Testis (tissue), 2 donors: ENCODE measurements around the gene LILRA5.
"Not testable (repeated sequence)": the region's sequence is repeated elsewhere in the genome, so short reads cannot be mapped to it uniquely, and the experiment has no call there.

Experiments used
- CTCF ChIP-seq, 3 experiments: fragments of 450-650 bp in 2 of 3; fragments of 200-600 bp in 1 of 3; sonication (generic) in 1 of 3; IDR thresholded peaks; one replicate each; pipeline ENCODE4 v1.5.1; 2016 to 2019; ENCODE audit warnings: antibody characterized with exemption in 3 of 3, mild to moderate bottlenecking in 2 of 3, moderate library complexity in 1 of 3
- POLR2A ChIP-seq: fragments of 450-650 bp; IDR thresholded peaks from one replicate; pipeline ENCODE4 v1.6.1; 2017; ENCODE audit warnings: antibody characterized with exemption, mild to moderate bottlenecking, moderate library complexity

DNA sequence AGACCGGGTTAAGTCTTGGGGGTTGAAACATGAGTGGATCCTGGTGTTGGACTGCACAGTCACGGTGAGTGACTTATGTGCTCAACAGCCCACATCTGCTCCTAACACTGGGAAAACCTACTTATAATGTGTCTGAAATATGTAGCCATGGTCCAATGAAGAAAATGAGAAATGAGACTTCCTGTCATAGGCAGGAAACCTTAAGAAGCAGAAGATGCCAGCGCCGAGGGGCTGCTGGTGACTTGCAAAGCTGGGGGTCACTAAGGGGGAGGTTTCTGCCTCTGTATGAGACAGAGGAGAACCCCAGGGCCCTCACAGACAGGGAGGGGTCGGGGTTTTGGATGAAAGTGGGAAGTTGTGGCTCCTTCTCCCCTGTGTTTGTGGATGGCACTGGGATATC is 40.8 kb downstream of the LILRA5 start:
- not testable (repeated sequence) for TF ChIP-seq POLR2A; CTCF (IDR thresholded peaks at IDR 0.05)
